HG03571 (cell line): Measurements from ENCODE around the gene MAPK9.
"Not testable (repeated sequence)": the region's sequence is repeated elsewhere in the genome, so short reads cannot be mapped to it uniquely, and the experiment has no call there.

Experiments
- ATAC-seq: cut with Tn5 transposase; IDR thresholded peaks from one replicate; pipeline ENCODE4 v1.9.1; 2021; ENCODE audit not compliant: unreplicated experiment

The MAPK9 gene

GRCh38 chr5:180326989-180327565 is 35.2 kb upstream of the MAPK9 start:
- no peak for ATAC-seq

DNA sequence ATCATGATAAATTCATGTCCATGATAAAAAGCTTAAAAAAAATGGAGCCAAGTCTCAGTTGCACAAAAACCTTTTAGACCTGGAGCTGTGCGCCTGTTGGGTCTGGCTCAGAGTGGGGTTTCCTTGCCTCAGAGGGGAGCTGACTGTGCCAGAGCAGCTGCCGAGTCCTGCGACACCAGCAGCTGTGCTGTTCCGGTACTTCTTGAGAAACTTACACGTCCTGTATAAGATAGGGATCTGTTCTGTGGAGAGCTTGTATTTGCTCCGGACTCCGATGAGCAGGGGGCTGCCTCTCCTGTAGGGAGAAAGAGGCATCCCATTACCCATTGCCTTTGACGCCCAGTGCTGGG is 32.7 kb upstream of the MAPK9 start:
- ATAC-seq, result no peak

DNA sequence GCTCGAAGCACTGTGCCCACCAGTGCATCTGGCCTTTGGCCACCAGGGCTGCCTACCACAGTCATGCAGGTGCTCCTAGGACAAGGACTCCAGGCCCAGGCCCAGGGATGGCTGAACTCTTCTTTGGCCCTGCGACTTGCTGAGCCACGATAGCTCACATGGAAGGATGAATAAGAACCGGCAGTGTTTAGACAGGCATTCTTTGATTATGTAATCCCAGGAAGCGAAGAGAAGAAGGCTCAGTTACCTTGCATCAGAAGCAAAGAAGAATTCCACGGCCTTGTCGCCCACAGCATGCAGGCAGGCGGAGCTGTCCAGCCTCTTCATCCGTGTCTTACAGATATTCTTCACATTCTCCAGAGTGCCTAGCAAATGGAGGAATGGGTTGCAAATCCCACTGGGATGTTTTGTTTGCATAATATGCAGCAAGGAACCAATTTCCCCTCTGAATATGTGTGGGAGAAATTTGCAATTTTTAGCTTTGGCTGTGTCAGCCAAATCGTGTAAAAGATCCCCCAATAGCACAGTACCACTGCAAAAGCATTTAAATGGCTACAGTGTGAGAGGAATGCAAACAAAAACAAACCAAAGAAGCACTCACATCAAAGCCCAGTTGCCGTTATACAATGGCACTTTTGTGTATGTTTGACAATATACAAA is 32.2 kb upstream of the MAPK9 start:
- ATAC-seq, result no peak

- no peak for ATAC-seq
Observed at GRCh38 chr5:180323160-180323559, 31.3 kb upstream of the MAPK9 start.

DNA sequence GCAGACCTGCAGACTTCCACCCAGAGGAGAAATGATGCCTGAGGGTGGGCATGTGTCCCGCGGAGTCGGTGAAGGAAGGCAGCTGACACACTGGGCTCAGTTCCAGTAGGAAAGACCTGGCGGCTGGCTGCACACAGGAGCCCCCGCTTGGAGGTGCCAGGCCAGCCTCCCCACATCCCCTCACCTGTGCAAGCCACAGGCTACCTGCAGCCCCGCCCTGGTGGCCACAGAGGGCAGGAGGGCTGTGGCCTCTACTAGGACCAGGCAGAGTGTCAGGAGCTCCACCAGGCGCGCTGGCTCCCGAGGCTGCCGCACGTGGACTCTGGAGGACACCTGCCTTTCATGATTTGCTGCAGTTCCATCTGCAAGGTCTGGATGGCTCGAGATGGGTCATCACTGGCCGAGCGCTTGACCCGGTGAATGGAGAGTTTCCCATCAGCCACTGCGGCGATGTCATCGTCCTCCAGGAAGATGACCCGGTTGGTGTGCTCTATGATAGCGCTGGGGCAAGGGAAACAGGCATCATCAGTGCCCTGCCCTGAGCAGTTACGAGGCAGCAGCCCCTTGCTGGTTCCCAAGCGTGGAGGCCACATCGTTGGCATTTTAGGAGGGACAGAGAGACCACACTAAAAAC is 26.7 kb upstream of the MAPK9 start:
- no peak for ATAC-seq

DNA sequence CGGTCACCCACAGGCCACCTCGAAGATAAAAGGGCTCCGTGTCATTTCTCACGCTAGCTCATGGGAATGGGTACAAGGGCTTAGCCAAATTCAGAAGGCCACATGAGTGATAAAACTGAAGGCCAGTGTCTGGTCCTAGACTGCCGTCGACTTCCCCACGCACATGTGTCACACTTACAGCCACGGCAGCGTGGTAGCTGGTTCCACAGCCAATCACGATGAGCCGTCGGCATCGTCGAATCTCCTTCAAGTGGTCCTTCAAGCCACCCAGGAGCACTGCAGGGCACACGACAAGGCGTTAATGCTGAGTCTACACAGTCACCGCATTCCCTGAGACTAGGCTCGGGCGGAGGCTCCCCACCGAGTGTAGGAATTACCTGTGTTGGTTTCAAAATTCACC is 24.7 kb upstream of the MAPK9 start:
- ATAC-seq, result no peak

DNA sequence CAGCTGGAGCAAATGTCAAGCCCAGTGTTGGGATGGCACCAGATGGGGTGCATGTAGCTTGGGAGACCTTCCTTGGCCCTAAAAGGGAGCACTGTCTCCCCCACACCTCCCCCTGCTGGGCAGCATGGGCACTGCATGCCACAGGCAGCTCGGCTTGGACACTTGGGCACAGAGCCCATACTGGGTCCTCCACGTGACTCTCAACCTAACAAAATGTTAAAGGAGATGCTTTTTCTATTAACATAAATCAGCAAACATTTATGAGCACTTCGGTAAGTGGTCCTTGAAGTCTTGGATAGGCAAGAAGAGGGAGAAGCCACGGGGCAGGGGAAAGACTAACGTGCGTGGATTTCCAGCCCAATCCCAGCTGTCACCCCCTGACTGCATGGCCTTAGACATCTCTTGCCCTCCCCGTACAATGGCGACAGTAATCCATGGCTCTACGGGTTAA is 23.9 kb upstream of the MAPK9 start:
- peak; percentile 67 for ATAC-seq

DNA sequence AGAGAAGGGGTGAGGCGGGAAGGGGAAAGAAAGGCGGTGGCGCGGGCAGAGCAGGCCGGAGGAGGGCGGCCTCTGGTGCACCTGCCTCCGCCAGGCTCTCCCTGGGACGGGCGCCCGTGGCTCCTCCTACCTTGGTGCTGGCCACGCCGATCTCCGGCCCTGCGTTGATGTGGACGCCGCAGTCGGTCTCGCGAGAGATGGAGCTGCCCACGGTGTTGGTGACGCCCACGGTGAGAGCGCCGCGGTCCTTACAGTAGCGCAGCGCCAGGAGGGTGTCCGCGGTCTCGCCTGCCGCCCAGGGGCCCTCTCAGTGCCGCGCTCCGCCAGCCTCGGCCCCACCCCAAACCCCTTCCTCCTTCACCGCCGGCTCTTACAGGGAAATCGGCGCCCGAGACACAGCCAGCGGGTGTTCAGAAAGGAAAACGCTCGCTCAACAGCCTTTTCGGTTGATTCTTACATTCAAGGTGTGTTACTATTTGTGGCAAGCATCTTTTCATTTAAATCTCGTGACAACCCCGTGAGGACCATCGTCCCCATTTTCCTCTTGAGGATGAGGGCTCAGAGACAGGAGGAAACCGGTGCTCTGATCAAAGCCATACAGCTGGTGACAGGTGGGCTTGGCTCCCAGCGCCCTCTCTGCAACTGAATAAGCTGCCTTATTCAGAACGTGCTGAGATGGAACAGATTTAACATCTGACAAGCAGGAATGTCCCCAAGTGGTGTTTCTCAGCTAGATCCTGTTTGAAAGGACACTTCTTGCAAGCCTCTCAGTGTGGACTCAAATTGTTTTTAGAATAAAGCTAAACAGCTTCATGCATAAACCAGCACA is 22.0 kb upstream of the MAPK9 start:
- ATAC-seq, result no peak

- no peak for ATAC-seq
Observed at GRCh38 chr5:180311216-180311615, 19.3 kb upstream of the MAPK9 start.

DNA sequence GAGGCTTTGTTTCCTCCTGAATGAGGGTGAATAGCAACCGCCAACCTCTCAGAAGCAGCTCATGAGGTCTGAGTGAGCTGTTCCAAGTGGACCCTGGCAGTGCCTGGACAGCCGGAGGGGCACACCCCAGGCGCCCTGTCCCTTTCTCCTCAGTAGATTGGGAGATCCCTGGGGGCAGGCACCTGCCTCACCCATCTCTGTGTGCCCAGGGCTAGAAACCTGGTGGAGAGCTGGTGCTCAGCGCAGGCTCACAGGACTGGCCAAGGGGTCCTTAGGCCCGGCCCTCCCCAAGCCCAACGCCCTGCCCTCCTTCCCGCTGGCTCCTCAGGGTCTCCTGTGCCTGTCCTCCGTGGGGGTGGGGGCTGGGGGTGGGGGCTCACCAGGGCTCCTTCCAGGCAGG is 14.9 kb upstream of the MAPK9 start:
- no peak for ATAC-seq

GRCh38 chr5:180305481-180305880 is 13.6 kb upstream of the MAPK9 start:
- no peak for ATAC-seq

- ATAC-seq, result no peak
Observed at GRCh38 chr5:180304431-180305375, 12.8 kb upstream of the MAPK9 start.

DNA sequence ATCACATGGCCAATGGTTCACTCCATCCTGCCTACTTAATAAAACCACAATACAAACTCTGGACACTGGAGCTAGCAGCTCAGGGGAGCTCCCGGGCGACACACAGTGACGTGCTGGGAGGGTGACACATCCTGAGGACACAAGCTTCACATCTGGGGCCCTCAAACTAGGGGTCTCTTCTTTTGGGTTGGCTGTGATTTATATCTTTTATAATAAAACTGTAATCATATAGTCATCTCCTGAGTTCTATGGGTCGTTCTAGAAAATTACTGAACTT is 12.1 kb upstream of the MAPK9 start:
- ATAC-seq, result no peak

GRCh38 chr5:180303226-180304015 is 11.5 kb upstream of the MAPK9 start:
- ATAC-seq, result no peak

- ATAC-seq, result no peak
Observed at GRCh38 chr5:180302256-180302655, 10.4 kb upstream of the MAPK9 start.

DNA sequence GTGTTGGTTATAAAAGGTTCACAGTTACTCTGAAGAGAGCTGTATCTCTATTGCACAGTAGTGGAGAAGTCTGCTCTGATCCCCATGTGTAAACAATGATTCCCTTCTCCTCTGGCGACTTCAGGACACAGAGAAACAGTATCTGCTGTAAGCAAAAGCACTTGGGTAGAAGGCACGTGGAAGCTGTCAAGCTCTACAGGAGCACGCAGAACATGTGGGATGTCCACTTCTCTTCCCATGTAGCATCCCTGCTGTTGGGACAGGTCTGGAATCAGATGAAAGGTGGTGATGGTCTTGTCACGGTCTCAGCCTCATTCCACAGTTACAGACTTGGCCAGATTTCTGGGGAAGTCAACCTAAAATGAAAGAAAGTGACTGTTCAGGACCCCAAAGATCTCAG is 9.4 kb upstream of the MAPK9 start:
- ATAC-seq, result no peak

GRCh38 chr5:180299526-180299925 is 7.6 kb upstream of the MAPK9 start:
- no peak for ATAC-seq

- ATAC-seq, result not testable (repeated sequence)
Observed at GRCh38 chr5:180299014-180299413, 7.1 kb upstream of the MAPK9 start.

DNA sequence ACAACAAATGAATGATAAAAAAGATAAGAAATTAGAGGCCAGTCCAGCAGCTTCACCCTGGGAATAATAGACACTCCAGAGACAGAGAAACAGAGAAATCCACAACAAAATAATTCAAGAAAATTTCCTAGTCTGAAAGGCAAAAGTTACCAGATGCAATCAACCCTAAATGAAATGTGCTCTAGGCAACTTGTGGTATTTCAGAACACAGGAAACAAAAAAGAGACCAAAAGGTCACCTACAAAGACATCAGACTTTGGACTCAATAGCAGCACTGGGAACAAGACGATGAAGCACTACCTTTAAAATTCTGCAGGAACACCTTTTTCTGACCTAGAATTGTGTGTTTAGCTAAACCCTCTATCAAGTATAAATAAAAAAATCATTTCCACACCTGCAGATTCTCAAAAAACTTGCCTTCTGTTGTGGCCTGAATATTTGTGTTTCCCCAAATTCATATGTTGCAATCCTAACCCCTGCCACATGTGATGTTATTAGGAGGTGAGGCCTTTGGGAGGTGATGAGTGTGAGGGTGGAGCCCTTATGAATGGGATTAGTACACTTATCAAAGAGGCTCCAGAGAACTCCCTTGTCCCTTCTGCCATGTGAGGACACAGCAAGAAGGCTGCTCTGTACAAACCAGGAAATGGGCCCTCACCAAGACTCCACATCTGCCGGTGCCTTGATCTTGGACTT is 5.9 kb upstream of the MAPK9 start:
- ATAC-seq, result no peak

- no peak for ATAC-seq
Observed at GRCh38 chr5:180296771-180297170, 4.9 kb upstream of the MAPK9 start.
